NT2/D1 (cell line): ENCODE data around the gene TLE6.
A peak's percentile ranks its signal among the peaks of the same experiment; 100 is the strongest.

Experiments used
- DNase-seq: peaks from one replicate; pipeline ENCODE4 v3.0.0-alpha.2; 2011; ENCODE audit warnings: low read depth, low spot score
- H3K27me3 ChIP-seq: 2 replicates; pipeline ENCODE4 v1.6.0; 2011; ENCODE audit warnings: mild to moderate bottlenecking; ENCODE audit not compliant: insufficient read length, insufficient read depth
- H3K36me3 ChIP-seq: 2 replicates; pipeline ENCODE4 v1.6.1; 2011; ENCODE audit warnings: mild to moderate bottlenecking, low read length, mixed read lengths; ENCODE audit not compliant: insufficient read depth, insufficient read length
- H3K4me1 ChIP-seq: 2 replicates; pipeline ENCODE4 v1.5.1; 2011; ENCODE audit not compliant: insufficient read depth, insufficient read length
- H3K4me3 ChIP-seq: 2 replicates; pipeline ENCODE4 v1.5.1; 2011; ENCODE audit warnings: low read depth; ENCODE audit not compliant: insufficient read length
- H3K9ac ChIP-seq: 2 replicates; pipeline ENCODE4 v1.6.0; 2011; ENCODE audit warnings: low read depth; ENCODE audit not compliant: insufficient read length
- H3K9me3 ChIP-seq: 2 replicates; pipeline ENCODE4 v1.5.1; 2011; ENCODE audit warnings: mild to moderate bottlenecking, low read length; ENCODE audit not compliant: insufficient read depth
- SUZ12 ChIP-seq: IDR thresholded peaks from 2 replicates; pipeline ENCODE4 v1.6.1; 2011; ENCODE audit not compliant: insufficient read length, insufficient read depth; ENCODE audit errors: extremely low read depth
- YY1 ChIP-seq: IDR thresholded peaks from 2 replicates; pipeline ENCODE4 v1.6.1; 2011; ENCODE audit not compliant: insufficient read length, insufficient read depth
- ZNF274 ChIP-seq: IDR thresholded peaks from 2 replicates; pipeline ENCODE4 v1.6.1; 2011; ENCODE audit warnings: mild to moderate bottlenecking, low read depth, low read length

Gene TLE6

DNA sequence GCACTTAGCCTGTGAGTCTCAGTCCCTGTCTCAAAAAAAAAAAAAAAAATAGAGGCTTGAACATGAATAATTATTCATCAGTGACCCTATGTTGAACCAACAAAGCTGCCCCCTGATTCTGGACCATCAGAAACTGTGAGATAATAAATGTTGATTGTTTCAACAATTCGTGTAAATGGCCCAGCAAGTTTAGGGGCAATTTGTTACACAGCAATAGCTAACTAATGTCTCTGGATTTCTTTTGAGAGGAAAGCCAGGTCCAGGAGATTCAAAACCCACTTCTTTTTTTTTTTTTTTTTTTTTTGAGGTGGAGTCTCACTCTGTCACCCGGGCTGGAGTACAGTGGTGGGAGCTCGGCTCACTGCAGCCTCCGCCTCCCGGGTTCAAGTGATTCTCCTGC lies 12.5 kb upstream of the TLE6 start:
- TF ChIP-seq YY1: no peak
- TF ChIP-seq ZNF274: no peak
- no peak for TF ChIP-seq SUZ12
- H3K4me3 ChIP-seq: no peak overlapping the region
- DNase-seq: no peak
- H3K9ac ChIP-seq: no peak overlapping the region
- H3K9me3 ChIP-seq: no peaks in the 10 kb centered on the region
- H3K4me1 ChIP-seq: no peaks in the 10 kb centered on the region
- H3K36me3 ChIP-seq: no peaks in the 10 kb centered on the region
- no peaks in the 10 kb centered on the region for H3K27me3 ChIP-seq

DNA sequence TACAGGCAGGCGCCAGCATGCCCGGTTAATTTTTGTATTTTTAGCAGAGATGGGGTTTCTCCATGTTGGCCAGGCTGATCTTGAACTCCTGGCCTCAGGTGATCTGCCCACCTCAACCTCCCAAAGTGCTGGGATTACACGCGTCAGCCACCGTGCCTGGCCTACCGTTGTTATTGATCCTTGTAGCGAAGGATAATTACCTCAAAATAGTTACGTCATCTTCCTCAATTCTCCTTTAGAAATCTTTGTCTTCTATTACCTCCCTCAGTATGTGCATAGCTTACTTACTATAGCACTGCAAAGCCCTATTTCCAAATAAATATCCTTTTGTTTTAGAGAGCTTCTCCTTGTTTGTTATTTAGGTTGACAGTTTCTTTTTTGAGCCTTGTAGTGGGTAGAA lies 9.4 kb upstream of the TLE6 start:
- DNase-seq: no peak
- Histone ChIP-seq H3K4me3 (no peak overlapping the region), H3K36me3 (no peaks in the 10 kb centered on the region), H3K4me1 (peaks cover 2% of the 10 kb centered on the region), H3K9ac (no peak overlapping the region), H3K9me3 (no peaks in the 10 kb centered on the region), H3K27me3 (peaks cover 10% of the 10 kb centered on the region)
- TF ChIP-seq YY1 (no peak), ZNF274 (no peak), SUZ12 (no peak)

DNA sequence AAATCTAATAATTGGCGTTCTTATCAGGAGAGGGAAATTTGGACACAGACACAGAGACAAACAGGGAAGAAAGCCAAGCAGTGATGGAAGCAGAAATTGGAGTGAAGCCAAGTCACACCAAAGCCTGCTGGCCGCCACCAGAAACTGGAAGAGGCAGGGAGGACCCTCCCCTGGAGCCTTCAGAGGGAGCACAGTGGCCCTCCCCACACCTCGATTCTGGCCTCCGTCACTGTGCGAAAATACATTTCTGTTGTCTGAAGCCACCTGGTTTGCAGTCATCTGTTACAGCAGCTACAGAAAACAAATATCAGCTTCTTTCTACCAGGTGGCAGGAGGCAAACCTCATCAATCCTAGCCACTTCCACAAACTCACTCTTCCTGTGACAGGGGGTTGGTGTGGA lies 8.3 kb upstream of the TLE6 start:
- H3K4me3 ChIP-seq: no peak overlapping the region
- DNase-seq: no peak
- no peaks in the 10 kb centered on the region for H3K9me3 ChIP-seq
- H3K36me3 ChIP-seq: no peaks in the 10 kb centered on the region
- H3K9ac ChIP-seq: no peak overlapping the region
- TF ChIP-seq SUZ12 (no peak), ZNF274 (no peak), YY1 (no peak)
- peaks cover 21% of the 10 kb centered on the region for H3K27me3 ChIP-seq
- peaks cover 2% of the 10 kb centered on the region for H3K4me1 ChIP-seq

- TF ChIP-seq SUZ12: no peak
- TF ChIP-seq YY1: no peak
- TF ChIP-seq ZNF274: no peak
- Histone ChIP-seq H3K9me3 (no peaks in the 10 kb centered on the region), H3K9ac (no peak overlapping the region), H3K4me3 (no peak overlapping the region), H3K4me1 (peaks cover 2% of the 10 kb centered on the region), H3K27me3 (peaks cover 33% of the 10 kb centered on the region), H3K36me3 (no peaks in the 10 kb centered on the region)
- DNase-seq: no peak
Observed at GRCh38 chr19:2970201-2970835, 7.0 kb upstream of the TLE6 start.

- Histone ChIP-seq H3K4me3 (no peak overlapping the region), H3K9ac (no peak overlapping the region), H3K9me3 (no peaks in the 10 kb centered on the region), H3K27me3 (peaks cover 58% of the 10 kb centered on the region), H3K4me1 (peaks cover 13% of the 10 kb centered on the region), H3K36me3 (no peaks in the 10 kb centered on the region)
- no peak for DNase-seq
- TF ChIP-seq ZNF274: no peak
- no peak for TF ChIP-seq YY1
- TF ChIP-seq SUZ12: no peak
Observed at GRCh38 chr19:2973229-2973628, 4.1 kb upstream of the TLE6 start.

GRCh38 chr19:2974342-2975041 lies 2.9 kb upstream of the TLE6 start:
- DNase-seq: no peak
- Histone ChIP-seq H3K36me3 (no peaks in the 10 kb centered on the region), H3K9me3 (no peaks in the 10 kb centered on the region), H3K4me3 (no peak overlapping the region), H3K27me3 (peaks cover 71% of the 10 kb centered on the region), H3K4me1 (peaks cover 14% of the 10 kb centered on the region), H3K9ac (no peak overlapping the region)
- TF ChIP-seq SUZ12: no peak
- no peak for TF ChIP-seq YY1
- TF ChIP-seq ZNF274: no peak

DNA sequence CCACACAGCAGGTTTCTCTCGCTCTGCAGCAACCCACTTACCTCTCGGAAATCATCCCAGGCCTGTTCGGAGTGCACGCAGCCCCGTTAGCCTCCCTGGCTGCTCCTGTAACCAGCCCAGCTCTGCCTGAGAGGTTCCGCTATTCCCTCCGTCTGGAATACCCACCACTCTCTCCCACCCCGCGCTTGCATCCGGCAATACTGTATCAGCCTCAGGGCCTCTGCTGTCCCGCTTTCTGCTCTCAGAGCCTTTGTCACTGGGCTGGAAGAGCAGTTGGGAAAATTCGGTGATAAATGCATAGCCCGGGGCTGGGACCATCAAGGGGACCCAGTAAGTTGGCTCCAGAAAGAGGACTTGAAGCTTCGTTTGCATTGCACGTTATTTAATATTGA lies 759 bp upstream of the TLE6 start:
- Histone ChIP-seq H3K9me3 (no peaks in the 10 kb centered on the region), H3K9ac (no peak overlapping the region), H3K36me3 (no peaks in the 10 kb centered on the region), H3K4me1 (peaks cover 13% of the 10 kb centered on the region), H3K4me3 (peak overlapping the region; percentile 22), H3K27me3 (peaks cover 92% of the 10 kb centered on the region)
- DNase-seq: no peak
- TF ChIP-seq SUZ12 (no peak), YY1 (no peak), ZNF274 (no peak)
